HG03442 (cell line): ENCODE data around the gene COA1.
A peak's percentile ranks its signal among the peaks of the same experiment; 100 is the strongest.
"Not testable (repeated sequence)": the region's sequence is repeated elsewhere in the genome, so short reads cannot be mapped to it uniquely, and the experiment has no call there.

Experiments
- ATAC-seq: cut with Tn5 transposase; IDR thresholded peaks from one replicate; pipeline ENCODE4 v1.9.1; 2021; ENCODE audit warnings: mild to moderate bottlenecking, moderate library complexity; ENCODE audit not compliant: unreplicated experiment

COA1 gene

GRCh38 chr7:43758822-43759683 lies 29.7 kb upstream of the COA1 start:
- ATAC-seq: peak; percentile 53

GRCh38 chr7:43758029-43758821 lies 28.9 kb upstream of the COA1 start, which contains the start of gene BLVRA:
Gene BLVRA (plus strand): TSS chr7:43758680. CDS start chr7:43771159, 12,479 bp downstream.
- peak; percentile 72 for ATAC-seq

- ATAC-seq: no peak
These were observed 27.9 kb upstream of the COA1 start for GRCh38 chr7:43757073-43757720.

GRCh38 chr7:43756368-43757072 lies 27.2 kb upstream of the COA1 start:
- no peak for ATAC-seq

- ATAC-seq: no peak
These were observed 25.3 kb upstream of the COA1 start for GRCh38 chr7:43754596-43754995.

GRCh38 chr7:43753843-43754242 lies 24.5 kb upstream of the COA1 start:
- ATAC-seq: no peak

- no peak for ATAC-seq
These were observed 24.0 kb upstream of the COA1 start for GRCh38 chr7:43753271-43753810.

GRCh38 chr7:43752411-43752810 lies 23.1 kb upstream of the COA1 start:
- ATAC-seq: no peak

- ATAC-seq: no peak
These were observed 20.9 kb upstream of the COA1 start for GRCh38 chr7:43750016-43750887.

GRCh38 chr7:43749383-43749940 lies 20.1 kb upstream of the COA1 start:
- no peak for ATAC-seq

- ATAC-seq: no peak
These were observed 18.2 kb upstream of the COA1 start for GRCh38 chr7:43747328-43748105.

- ATAC-seq: no peak
These were observed 13.4 kb upstream of the COA1 start for GRCh38 chr7:43742692-43743091.

- no peak for ATAC-seq
These were observed 8.3 kb upstream of the COA1 start for GRCh38 chr7:43737467-43738127.

GRCh38 chr7:43735802-43736603 lies 6.7 kb upstream of the COA1 start:
- peak; percentile 80 for ATAC-seq

GRCh38 chr7:43735403-43735801 lies 6.1 kb upstream of the COA1 start:
- ATAC-seq: peak; percentile 14

- ATAC-seq: not testable (repeated sequence)
These were observed 5.4 kb upstream of the COA1 start for GRCh38 chr7:43734575-43735332.
